H9 (cell line): ENCODE data around the gene ELFN1. TPM values are rescaled to one million over a fixed set of nuclear protein-coding genes. Genes with fewer than 3 reads are reported as not detected.
A peak's percentile ranks its signal among the peaks of the same experiment; 100 is the strongest.

Experiments used
- DNase-seq: peaks from one replicate; pipeline ENCODE4 v3.0.0-alpha.2; 2017
- H2AFZ ChIP-seq: one replicate; pipeline ENCODE4 v1.6.1; 2013; ENCODE audit warnings: mild to moderate bottlenecking, low read length, control low read depth, moderate library complexity
- H2AK5ac ChIP-seq: 2 replicates; pipeline ENCODE4 v1.6.1; 2013; ENCODE audit warnings: low read length, control low read depth, mixed read lengths; ENCODE audit not compliant: insufficient read length
- H2BK120ac ChIP-seq: one replicate; pipeline ENCODE4 v1.6.1; 2013; ENCODE audit warnings: low read depth, mild to moderate bottlenecking, low read length, control low read depth, inconsistent platforms; ENCODE audit not compliant: poor library complexity, severe bottlenecking
- H2BK12ac ChIP-seq: 2 replicates; pipeline ENCODE4 v1.6.1; 2013; ENCODE audit warnings: low read length, control low read depth, mixed read lengths, low read depth; ENCODE audit not compliant: insufficient read length
- H2BK15ac ChIP-seq: 2 replicates; pipeline ENCODE4 v1.6.1; 2013; ENCODE audit warnings: low read depth, low read length, control low read depth
- H2BK20ac ChIP-seq: one replicate; pipeline ENCODE4 v1.6.1; 2013; ENCODE audit warnings: low read depth, mild to moderate bottlenecking, low read length, control low read depth, inconsistent platforms; ENCODE audit not compliant: poor library complexity, severe bottlenecking
- H2BK5ac ChIP-seq: 2 replicates; pipeline ENCODE4 v1.6.1; 2013; ENCODE audit warnings: low read length, control low read depth, mixed read lengths; ENCODE audit not compliant: insufficient read length
- H3K14ac ChIP-seq: 2 replicates; pipeline ENCODE4 v1.6.1; 2013; ENCODE audit warnings: low read length, control low read depth; ENCODE audit not compliant: insufficient read depth
- H3K18ac ChIP-seq: 2 replicates; pipeline ENCODE4 v1.6.1; 2013; ENCODE audit warnings: low read depth, mild to moderate bottlenecking, mixed read lengths, low read length, control low read depth; ENCODE audit not compliant: insufficient read length
- H3K23ac ChIP-seq: 2 replicates; pipeline ENCODE4 v1.6.1; 2013; ENCODE audit warnings: low read length, control low read depth, mixed read lengths, low read depth; ENCODE audit not compliant: insufficient read length
- H3K23me2 ChIP-seq: 2 replicates; pipeline ENCODE4 v1.6.1; 2013; ENCODE audit warnings: low read depth, mild to moderate bottlenecking, mixed read lengths, low read length, control low read depth; ENCODE audit not compliant: insufficient read length, poor library complexity, severe bottlenecking
- H3K27ac ChIP-seq: 2 replicates; pipeline ENCODE4 v1.5.1; 2013; ENCODE audit warnings: low read length, control low read depth, mixed read lengths, low read depth; ENCODE audit not compliant: insufficient read length
- H3K27me3 ChIP-seq: 2 replicates; pipeline ENCODE4 v1.6.1; 2013; ENCODE audit warnings: low read length, control low read depth, inconsistent platforms; ENCODE audit not compliant: insufficient read depth
- H3K4ac ChIP-seq: 2 replicates; pipeline ENCODE4 v1.6.1; 2013; ENCODE audit warnings: low read depth, mild to moderate bottlenecking, control low read depth, inconsistent platforms, low read length, moderate library complexity
- H3K4me1 ChIP-seq: 2 replicates; pipeline ENCODE4 v1.6.1; 2013; ENCODE audit warnings: low read length, control low read depth, inconsistent platforms; ENCODE audit not compliant: insufficient read depth
- H3K4me2 ChIP-seq: 2 replicates; pipeline ENCODE4 v1.6.1; 2013; ENCODE audit warnings: low read length, control low read depth, mixed read lengths; ENCODE audit not compliant: insufficient read length, insufficient read depth
- H3K56ac ChIP-seq: 2 replicates; pipeline ENCODE4 v1.6.1; 2013; ENCODE audit warnings: low read depth, mild to moderate bottlenecking, mixed read lengths, low read length, control low read depth; ENCODE audit not compliant: insufficient read length
- H3K79me1 ChIP-seq: 2 replicates; pipeline ENCODE4 v1.6.1; 2013; ENCODE audit warnings: low read depth, mild to moderate bottlenecking, moderate library complexity, low read length, control low read depth, inconsistent platforms; ENCODE audit not compliant: insufficient read depth, poor library complexity, severe bottlenecking
- H3K79me2 ChIP-seq: 2 replicates; pipeline ENCODE4 v1.6.1; 2013; ENCODE audit warnings: low read length, control low read depth, inconsistent platforms; ENCODE audit not compliant: insufficient read depth
- H3K9ac ChIP-seq: 2 replicates; pipeline ENCODE4 v1.6.1; 2013; ENCODE audit warnings: low read length, control low read depth, mixed read lengths; ENCODE audit not compliant: insufficient read length; ENCODE audit errors: extremely low read depth
- H3K9me3 ChIP-seq: one replicate; pipeline ENCODE4 v1.6.1; 2013; ENCODE audit warnings: low read depth, low read length, inconsistent platforms; ENCODE audit not compliant: control insufficient read depth
- H3T11ph ChIP-seq: one replicate; pipeline ENCODE4 v1.6.1; 2013; ENCODE audit warnings: mild to moderate bottlenecking, low read length, control low read depth, inconsistent platforms
- H4K20me1 ChIP-seq: one replicate; pipeline ENCODE4 v1.6.1; 2013; ENCODE audit not compliant: control insufficient read depth, insufficient read length, insufficient read depth
- H4K5ac ChIP-seq: 2 replicates; pipeline ENCODE4 v1.6.1; 2013; ENCODE audit warnings: low read depth, mild to moderate bottlenecking, mixed read lengths, low read length, control low read depth; ENCODE audit not compliant: insufficient read length
- H4K8ac ChIP-seq: replicated peaks from 2 replicates; pipeline ENCODE4 v1.6.1; 2013; ENCODE audit warnings: low read length, control low read depth, mixed read lengths, low read depth; ENCODE audit not compliant: insufficient read length
- H4K91ac ChIP-seq: 2 replicates; pipeline ENCODE4 v1.6.1; 2013; ENCODE audit warnings: low read depth, mild to moderate bottlenecking, moderate library complexity, mixed read lengths, low read length, control low read depth; ENCODE audit not compliant: insufficient read length
- H3K27ac Mint-ChIP-seq, 3 experiments: 2 replicates in 2 of 3; 3 replicates in 1 of 3; pipeline ENCODE4 v1.8.0; 2020 to 2021; ENCODE audit warnings: mixed read lengths in 3 of 3, mild to moderate bottlenecking in 1 of 3, moderate library complexity in 1 of 3
- H3K27me3 Mint-ChIP-seq: 2 replicates; pipeline ENCODE4 v1.8.0; 2021; ENCODE audit warnings: low read depth, mild to moderate bottlenecking, moderate library complexity, mixed read lengths
- H3K36me3 Mint-ChIP-seq, 3 experiments: 2 replicates in 2 of 3; 3 replicates in 1 of 3; pipeline ENCODE4 v1.8.0; 2020 to 2021; ENCODE audit warnings: low read depth in 3 of 3, mixed read lengths in 3 of 3; ENCODE audit not compliant: insufficient read depth in 1 of 3
- H3K4me1 Mint-ChIP-seq, 2 experiments: 2 replicates each; pipeline ENCODE4 v1.8.0; 2020; ENCODE audit warnings: mixed read lengths in 2 of 2
- H3K4me3 Mint-ChIP-seq, 2 experiments: 2 replicates in 1 of 2; 3 replicates in 1 of 2; pipeline ENCODE4 v1.8.0; 2020 to 2021; ENCODE audit warnings: mild to moderate bottlenecking in 2 of 2, mixed read lengths in 2 of 2, moderate library complexity in 1 of 2
- H3K9me3 Mint-ChIP-seq, 2 experiments: 2 replicates in 1 of 2; 3 replicates in 1 of 2; pipeline ENCODE4 v1.8.0; 2020; ENCODE audit warnings: mild to moderate bottlenecking in 2 of 2, mixed read lengths in 2 of 2, moderate library complexity in 1 of 2
- CTCF ChIP-seq: fragments of 200-600 bp; sonication (generic); conservative IDR thresholded peaks from 3 replicates; pipeline ENCODE4 v1.8.0; 2021; ENCODE audit warnings: antibody characterized with exemption, mild to moderate bottlenecking
- WGBS: extraction: QIAGEN DNeasy Blood & Tissue Kit; methylation state at CpG from one replicate; pipeline ENCODE4 v1.1.7; 2013; ENCODE audit warnings: missing lambda C conversion rate, low lambda C conversion rate, mixed read lengths; ENCODE audit not compliant: insufficient read length; ENCODE audit errors: extremely low coverage; 5-methylcytosine and 5-hydroxymethylcytosine counted together
- total RNA-seq: library from RNA; stranded (reverse); gene quantifications from 2 replicates; pipeline ENCODE4 v1.2.1, GENCODE V29; 2021

ELFN1 gene
- total RNA-seq, 1 experiment from 2014 or later: 3.7 TPM

DNA sequence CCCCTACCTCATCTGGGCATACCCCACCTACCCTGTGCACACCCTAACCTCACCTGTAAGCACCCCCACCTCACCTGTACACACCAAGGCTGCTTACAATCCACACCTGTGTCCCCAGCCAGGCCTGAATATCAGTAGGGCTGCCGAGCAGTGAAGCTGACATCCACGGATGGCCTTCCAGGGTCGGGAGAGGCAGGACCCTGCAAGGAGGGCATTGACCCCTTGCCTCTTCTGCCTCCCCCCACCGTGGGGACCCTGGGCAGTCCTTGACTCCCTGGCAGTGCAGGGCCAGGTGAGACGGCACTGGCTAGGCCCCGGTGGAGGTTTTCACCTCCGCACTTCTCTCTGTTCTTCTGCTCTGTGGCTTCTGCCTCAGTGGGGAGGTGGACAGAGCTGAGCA lies 37.6 kb upstream of the ELFN1 start:
- H4K91ac ChIP-seq: no peak overlapping the region
- H3K36me3 Mint-ChIP-seq: peaks cover 2 to 9% (median 6%) of the 10 kb centered on the region in 3 experiments
- WGBS: no CpG with 5 or more reads among the region's 7 CpGs
- no peak overlapping the region for H4K5ac ChIP-seq
- no peaks in the 10 kb centered on the region for H3K27me3 ChIP-seq
- no peak overlapping the region for H3K4me2 ChIP-seq
- H3K79me2 ChIP-seq: no peaks in the 10 kb centered on the region
- peaks cover 3 to 7% of the 10 kb centered on the region in 2 experiments for H3K4me1 Mint-ChIP-seq
- no peak overlapping the region for H2BK12ac ChIP-seq
- no peak overlapping the region for H2AK5ac ChIP-seq
- no peak for DNase-seq
- H3K23me2 ChIP-seq: no peaks in the 10 kb centered on the region
- no peak for TF ChIP-seq CTCF
- no peak overlapping the region for H2BK120ac ChIP-seq
- no peak overlapping the region for H2BK15ac ChIP-seq
- no peak overlapping the region for H3K18ac ChIP-seq
- no peaks in the 10 kb centered on the region for H3K9me3 ChIP-seq
- no peak overlapping the region for H3K56ac ChIP-seq
- H3K9ac ChIP-seq: no peak overlapping the region
- H2BK5ac ChIP-seq: no peak overlapping the region
- peaks cover 25% of the 10 kb centered on the region for H3K27me3 Mint-ChIP-seq
- no peak overlapping the region for H2AFZ ChIP-seq
- no peak overlapping the region for H3T11ph ChIP-seq
- H3K4me3 Mint-ChIP-seq: peak overlapping the region in 1 of 2 experiments; percentile 6; a peak in 1 of 5 replicates
- no peak overlapping the region for H4K8ac ChIP-seq
- H3K27ac ChIP-seq: no peak overlapping the region
- no peaks in the 10 kb centered on the region for H3K4me1 ChIP-seq
- H3K9me3 Mint-ChIP-seq: peaks cover 19 to 20% of the 10 kb centered on the region in 2 experiments
- H3K27ac Mint-ChIP-seq: no peak overlapping the region
- H4K20me1 ChIP-seq: no peaks in the 10 kb centered on the region
- no peaks in the 10 kb centered on the region for H3K79me1 ChIP-seq
- no peak overlapping the region for H3K4ac ChIP-seq
- H3K14ac ChIP-seq: no peak overlapping the region
- H3K23ac ChIP-seq: no peak overlapping the region
- no peak overlapping the region for H2BK20ac ChIP-seq
